IPS-11a (cell line): ENCODE measurements around the gene ANKRD40CL.

Source experiments
- H3K4me3 ChIP-seq: one replicate; pipeline ENCODE4 v1.5.1; 2013; ENCODE audit warnings: low read depth, low read length, control low read depth

The ANKRD40CL gene

GRCh38 chr17:50719144-50719923, 48.0 kb downstream of the ANKRD40CL start, which contains the start of gene LUC7L3:
Gene LUC7L3, plus strand, starts transcription at chr17:50719603. Its CDS starts 130 bp downstream, at chr17:50719733.
- H3K4me3 ChIP-seq, result peak within 1 kb of the TSS; percentile 91

DNA sequence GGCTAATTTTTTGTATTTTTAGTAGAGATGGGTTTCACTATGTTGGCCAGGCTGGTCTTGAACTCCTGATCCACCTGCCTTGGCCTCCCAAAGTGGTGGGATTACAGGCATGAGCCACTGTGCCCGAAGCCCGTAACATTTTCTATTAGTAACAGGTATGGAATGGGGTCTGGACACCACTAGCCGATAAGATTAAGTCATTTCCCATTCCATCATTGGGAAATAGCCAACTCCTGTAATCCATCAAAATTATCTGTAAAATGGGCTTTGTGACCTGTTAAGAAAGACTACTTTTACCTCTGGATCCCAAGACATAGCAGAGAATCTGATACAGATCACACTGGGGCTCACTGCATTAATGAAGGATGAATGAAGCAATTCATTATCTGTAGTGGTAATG, 51.8 kb downstream of the ANKRD40CL start:
- no peak overlapping the region for H3K4me3 ChIP-seq

DNA sequence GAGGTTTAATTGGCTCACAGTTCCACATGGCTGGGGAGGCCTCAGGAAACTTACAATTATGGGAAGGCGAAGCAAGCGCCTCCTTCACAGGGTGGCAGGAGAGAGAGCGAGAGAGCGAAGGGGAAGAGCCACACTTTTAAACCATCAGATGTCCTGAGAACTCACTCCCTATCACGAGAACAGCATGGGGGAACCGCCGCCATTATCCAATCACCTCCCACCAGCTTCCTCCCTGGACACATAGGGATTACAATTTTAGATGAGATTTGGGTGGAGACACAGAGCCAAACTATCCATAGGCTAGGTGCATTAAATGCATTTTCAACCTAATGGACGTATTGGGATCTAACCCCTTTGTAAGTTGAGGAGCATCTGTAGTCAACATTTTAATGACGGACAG, 54.7 kb downstream of the ANKRD40CL start:
- no peak overlapping the region for H3K4me3 ChIP-seq
